HG03196 (cell line): Measurements from ENCODE around the gene HECTD2.
A peak's percentile ranks its signal among the peaks of the same experiment; 100 is the strongest.
"Not testable (repeated sequence)": the region's sequence is repeated elsewhere in the genome, so short reads cannot be mapped to it uniquely, and the experiment has no call there.

ENCODE experiments used
- ATAC-seq: cut with Tn5 transposase; IDR thresholded peaks from one replicate; pipeline ENCODE4 v1.9.1; 2021; ENCODE audit not compliant: unreplicated experiment

Gene HECTD2

GRCh38 chr10:91409869-91410637 lies at the start of gene HECTD2:
Gene HECTD2 (plus strand): TSS chr10:91410344. CDS start chr10:91410439, 95 bp downstream.
- peak; percentile 88 for ATAC-seq

- ATAC-seq, result no peak
Measured at GRCh38 chr10:91360461-91360860, 49.7 kb upstream of the HECTD2 start.

GRCh38 chr10:91365519-91365918 lies 44.6 kb upstream of the HECTD2 start:
- not testable (repeated sequence) for ATAC-seq

GRCh38 chr10:91366704-91367103 lies 43.4 kb upstream of the HECTD2 start:
- ATAC-seq, result no peak

- ATAC-seq, result no peak
Measured at GRCh38 chr10:91367127-91367531, 43.0 kb upstream of the HECTD2 start.

- ATAC-seq, result no peak
Measured at GRCh38 chr10:91367558-91367957, 42.6 kb upstream of the HECTD2 start.

- not testable (repeated sequence) for ATAC-seq
Measured at GRCh38 chr10:91369978-91370589, 40.1 kb upstream of the HECTD2 start.

- ATAC-seq, result no peak
Measured at GRCh38 chr10:91374052-91374451, 36.1 kb upstream of the HECTD2 start.

GRCh38 chr10:91378061-91378460 lies 32.1 kb upstream of the HECTD2 start:
- no peak for ATAC-seq

GRCh38 chr10:91380873-91381256 lies 29.3 kb upstream of the HECTD2 start:
- no peak for ATAC-seq

- no peak for ATAC-seq
Measured at GRCh38 chr10:91381257-91381891, 28.8 kb upstream of the HECTD2 start.

- no peak for ATAC-seq
Measured at GRCh38 chr10:91385306-91386085, 24.6 kb upstream of the HECTD2 start.

- peak; percentile 93 for ATAC-seq
Measured at GRCh38 chr10:91389636-91390512, 20.3 kb upstream of the HECTD2 start.

- not testable (repeated sequence) for ATAC-seq
Measured at GRCh38 chr10:91390513-91390825, 19.7 kb upstream of the HECTD2 start.

- no peak for ATAC-seq
Measured at GRCh38 chr10:91391920-91392319, 18.2 kb upstream of the HECTD2 start.

- no peak for ATAC-seq
Measured at GRCh38 chr10:91406322-91406721, 3.8 kb upstream of the HECTD2 start.

GRCh38 chr10:91409069-91409868 lies 875 bp upstream of the HECTD2 start:
- peak; percentile 33 for ATAC-seq

GRCh38 chr10:91410638-91411371 lies 661 bp downstream of the HECTD2 start:
- no peak for ATAC-seq

- no peak for ATAC-seq
Measured at GRCh38 chr10:91411621-91412020, 1.5 kb downstream of the HECTD2 start.
